ENCODE results near the gene NTNG1. TPM values are rescaled to one million over a fixed set of nuclear protein-coding genes. Genes with fewer than 3 reads are reported as not detected.

The NTNG1 gene
- total RNA-seq, result 0.18 TPM in 1 of 2 replicates, not detected in the other

DNA sequence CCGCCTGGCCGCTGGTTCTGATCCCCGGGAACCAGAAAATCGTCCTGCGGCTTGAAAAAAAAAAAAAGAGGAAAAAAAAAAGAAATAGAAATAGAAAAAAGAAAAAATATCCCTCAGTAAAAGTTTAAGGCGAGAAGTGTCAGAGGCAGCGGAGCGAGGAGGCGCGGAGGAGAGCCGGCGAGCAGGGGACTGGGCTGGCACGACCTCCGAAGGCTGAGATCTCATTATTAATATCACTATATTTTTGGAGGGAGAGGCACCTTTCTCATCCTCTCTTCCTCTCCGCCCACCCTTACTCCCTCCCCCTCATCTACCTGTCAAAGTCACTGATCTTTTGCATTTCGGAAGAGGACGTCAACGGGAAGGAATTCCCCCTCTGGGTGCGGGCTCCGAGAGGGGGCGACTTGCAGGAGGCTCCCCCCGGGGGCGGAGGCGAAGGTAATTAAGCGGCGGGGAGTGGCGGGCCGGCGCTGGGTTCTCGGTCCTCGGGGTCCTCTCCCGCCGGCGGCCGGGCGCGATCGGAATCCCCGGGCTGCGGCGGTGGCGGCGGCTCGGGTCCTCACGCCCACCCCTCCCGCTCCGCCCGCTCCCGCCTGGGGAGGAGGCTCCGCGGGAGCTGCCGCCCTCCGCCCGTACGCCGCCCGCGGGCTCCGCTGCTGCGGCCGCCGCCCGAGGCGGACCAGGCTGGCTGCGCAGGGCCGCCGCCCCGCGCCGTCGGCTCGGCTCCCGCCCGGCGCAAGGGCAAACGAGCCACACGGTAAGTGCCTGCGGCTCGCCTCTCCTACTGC, at the start of gene NTNG1:
Gene NTNG1, plus strand, starts transcription at position 337 of the 788 bp plus-strand sequence.

Other genes with a start within 250 kb of the NTNG1 start
- gene PRMT6, start 84.4 kb upstream of the NTNG1 start, total RNA-seq, result 12.1 and 13.9 TPM in 2 replicates